Muscle layer of duodenum (tissue), 2 donors: ENCODE measurements around the gene ZNF783.
"Not testable (repeated sequence)": the region's sequence is repeated elsewhere in the genome, so short reads cannot be mapped to it uniquely, and the experiment has no call there.

Experiments used
- H3K27ac ChIP-seq: one replicate; pipeline ENCODE4 v1.7.0; 2013; ENCODE audit warnings: mild to moderate bottlenecking, low read length
- H3K27me3 ChIP-seq: one replicate; pipeline ENCODE4 v1.7.0; 2013; ENCODE audit warnings: low read depth, mild to moderate bottlenecking, control low read depth, low read length
- H3K36me3 ChIP-seq, 2 donors: one replicate each; pipeline ENCODE4 v1.7.0; 2013; ENCODE audit warnings: low read length in 2 of 2, control low read depth in 1 of 2, mild to moderate bottlenecking in 1 of 2; ENCODE audit not compliant: insufficient read depth in 2 of 2, control insufficient read depth in 1 of 2
- H3K4me1 ChIP-seq, 2 donors: one replicate each; pipeline ENCODE4 v1.7.0; 2013; ENCODE audit warnings: low read length in 2 of 2, mild to moderate bottlenecking in 2 of 2, control low read depth in 1 of 2, moderate library complexity in 1 of 2; ENCODE audit not compliant: insufficient read depth in 2 of 2, control insufficient read depth in 1 of 2
- H3K4me3 ChIP-seq, 2 donors: one replicate each; pipeline ENCODE4 v1.7.0; 2013; ENCODE audit warnings: low read length in 2 of 2, low read depth in 1 of 2, mild to moderate bottlenecking in 1 of 2
- H3K9me3 ChIP-seq, 2 donors: one replicate each; pipeline ENCODE4 v1.7.0; 2013; ENCODE audit warnings: low read length in 2 of 2, control low read depth in 1 of 2, mild to moderate bottlenecking in 1 of 2; ENCODE audit not compliant: control insufficient read depth in 1 of 2
- donor health status: healthy.

ZNF783 gene

GRCh38 chr7:149321978-149322541, 60.1 kb downstream of the ZNF783 start:
- H3K36me3 ChIP-seq, result no peaks in the 10 kb centered on the region
- H3K4me1 ChIP-seq, result peaks cover 0 to 5% of the 10 kb centered on the region in 2 donors
- no peak overlapping the region for H3K27ac ChIP-seq
- H3K9me3 ChIP-seq, result no peaks in the 10 kb centered on the region
- H3K4me3 ChIP-seq, result peak overlapping the region; percentile 37 to 53
- H3K27me3 ChIP-seq, result no peaks in the 10 kb centered on the region

- H3K9me3 ChIP-seq, result no peaks in the 10 kb centered on the region
- H3K27ac ChIP-seq, result no peak overlapping the region
- H3K27me3 ChIP-seq, result no peaks in the 10 kb centered on the region
- no peaks in the 10 kb centered on the region for H3K36me3 ChIP-seq
- H3K4me3 ChIP-seq, result peak overlapping the region in 1 of 2 donors; percentile 53
- peaks cover 0 to 5% of the 10 kb centered on the region in 2 donors for H3K4me1 ChIP-seq
These were observed 60.7 kb downstream of the ZNF783 start for GRCh38 chr7:149322737-149323136.

GRCh38 chr7:149325248-149325647, 63.3 kb downstream of the ZNF783 start:
- Histone ChIP-seq H3K4me1 (peaks cover 0 to 5% of the 10 kb centered on the region in 2 donors), H3K36me3 (no peaks in the 10 kb centered on the region), H3K9me3 (no peaks in the 10 kb centered on the region), H3K27me3 (no peaks in the 10 kb centered on the region), H3K4me3 (no peak overlapping the region), H3K27ac (no peak overlapping the region)

- Histone ChIP-seq H3K4me1 (no peaks in the 10 kb centered on the region), H3K4me3 (no peak overlapping the region), H3K36me3 (no peaks in the 10 kb centered on the region), H3K9me3 (no peaks in the 10 kb centered on the region), H3K27ac (no peak overlapping the region), H3K27me3 (no peaks in the 10 kb centered on the region)
These were observed 67.3 kb downstream of the ZNF783 start for GRCh38 chr7:149329265-149329664.

- no peak overlapping the region for H3K27ac ChIP-seq
- H3K36me3 ChIP-seq, result no peaks in the 10 kb centered on the region
- H3K4me1 ChIP-seq, result no peaks in the 10 kb centered on the region
- H3K9me3 ChIP-seq, result no peaks in the 10 kb centered on the region
- H3K27me3 ChIP-seq, result no peaks in the 10 kb centered on the region
- H3K4me3 ChIP-seq, result no peak overlapping the region
These were observed 67.9 kb downstream of the ZNF783 start for GRCh38 chr7:149329766-149330334.

- Histone ChIP-seq H3K27me3 (no peaks in the 10 kb centered on the region), H3K27ac (no peak overlapping the region), H3K4me3 (no peak overlapping the region), H3K4me1 (no peaks in the 10 kb centered on the region), H3K9me3 (no peaks in the 10 kb centered on the region), H3K36me3 (no peaks in the 10 kb centered on the region)
These were observed 69.0 kb downstream of the ZNF783 start for GRCh38 chr7:149330914-149331567.

- not testable (repeated sequence) for H3K4me1 ChIP-seq, H3K4me3 ChIP-seq, H3K36me3 ChIP-seq, H3K9me3 ChIP-seq, H3K27ac ChIP-seq, H3K27me3 ChIP-seq
These were observed 70.8 kb downstream of the ZNF783 start for GRCh38 chr7:149332602-149333320.

- no peaks in the 10 kb centered on the region for H3K4me1 ChIP-seq
These were observed 71.3 kb downstream of the ZNF783 start for GRCh38 chr7:149333321-149333717.

GRCh38 chr7:149334219-149334618, 72.2 kb downstream of the ZNF783 start:
- Histone ChIP-seq H3K36me3 (no peaks in the 10 kb centered on the region), H3K4me3 (no peak overlapping the region), H3K27me3 (no peaks in the 10 kb centered on the region), H3K4me1 (no peaks in the 10 kb centered on the region), H3K9me3 (peaks cover 0 to 6% of the 10 kb centered on the region in 2 donors), H3K27ac (no peak overlapping the region)

More at GRCh38 chr7:149333321-149333717, 71.3 kb downstream of the ZNF783 start:
- Histone ChIP-seq H3K27ac (no peak overlapping the region), H3K9me3 (peaks cover 0 to 6% of the 10 kb centered on the region in 2 donors), H3K27me3 (no peaks in the 10 kb centered on the region), H3K4me3 (no peak overlapping the region), H3K36me3 (no peaks in the 10 kb centered on the region)
